ENCODE results near the gene RHBDL1. TPM values are rescaled to one million over a fixed set of nuclear protein-coding genes. Genes with fewer than 3 reads are reported as not detected.

Gene RHBDL1
- total RNA-seq, 4 donors from 2014 or later, result 0.44 to 1.0 (median 0.96) TPM; not detected in 1

DNA sequence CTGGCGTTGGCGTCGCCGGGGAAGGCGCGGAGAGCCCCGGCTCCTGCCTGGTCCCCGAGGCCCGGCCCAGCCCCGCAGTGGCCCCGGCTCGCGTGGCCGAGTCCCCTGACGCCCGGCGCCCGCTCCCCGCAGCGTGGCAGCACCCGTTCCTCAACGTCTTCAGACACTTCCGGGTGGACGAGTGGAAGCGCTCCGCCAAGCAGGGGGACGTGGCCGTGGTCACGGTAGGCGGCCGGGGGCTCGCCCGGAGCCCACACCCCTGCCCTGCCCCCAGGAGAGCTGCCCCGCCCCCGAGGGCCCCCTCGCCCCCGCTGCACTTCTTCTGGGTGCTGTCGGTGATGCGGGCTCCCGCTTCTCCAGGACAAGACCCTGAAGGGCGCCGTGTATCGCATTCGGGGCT lies 25.8 kb upstream of the RHBDL1 start:
- TF ChIP-seq, protein P1, sequence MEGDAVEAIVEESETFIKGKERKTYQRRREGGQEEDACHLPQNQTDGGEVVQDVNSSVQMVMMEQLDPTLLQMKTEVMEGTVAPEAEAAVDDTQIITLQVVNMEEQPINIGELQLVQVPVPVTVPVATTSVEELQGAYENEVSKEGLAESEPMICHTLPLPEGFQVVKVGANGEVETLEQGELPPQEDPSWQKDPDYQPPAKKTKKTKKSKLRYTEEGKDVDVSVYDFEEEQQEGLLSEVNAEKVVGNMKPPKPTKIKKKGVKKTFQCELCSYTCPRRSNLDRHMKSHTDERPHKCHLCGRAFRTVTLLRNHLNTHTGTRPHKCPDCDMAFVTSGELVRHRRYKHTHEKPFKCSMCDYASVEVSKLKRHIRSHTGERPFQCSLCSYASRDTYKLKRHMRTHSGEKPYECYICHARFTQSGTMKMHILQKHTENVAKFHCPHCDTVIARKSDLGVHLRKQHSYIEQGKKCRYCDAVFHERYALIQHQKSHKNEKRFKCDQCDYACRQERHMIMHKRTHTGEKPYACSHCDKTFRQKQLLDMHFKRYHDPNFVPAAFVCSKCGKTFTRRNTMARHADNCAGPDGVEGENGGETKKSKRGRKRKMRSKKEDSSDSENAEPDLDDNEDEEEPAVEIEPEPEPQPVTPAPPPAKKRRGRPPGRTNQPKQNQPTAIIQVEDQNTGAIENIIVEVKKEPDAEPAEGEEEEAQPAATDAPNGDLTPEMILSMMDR (IDR thresholded peaks at IDR 0.05), result no peak
- DNase-seq (ENCODE audit: low spot score), result no peak
- no peak for ATAC-seq (ENCODE audit: low FRiP score)

DNA sequence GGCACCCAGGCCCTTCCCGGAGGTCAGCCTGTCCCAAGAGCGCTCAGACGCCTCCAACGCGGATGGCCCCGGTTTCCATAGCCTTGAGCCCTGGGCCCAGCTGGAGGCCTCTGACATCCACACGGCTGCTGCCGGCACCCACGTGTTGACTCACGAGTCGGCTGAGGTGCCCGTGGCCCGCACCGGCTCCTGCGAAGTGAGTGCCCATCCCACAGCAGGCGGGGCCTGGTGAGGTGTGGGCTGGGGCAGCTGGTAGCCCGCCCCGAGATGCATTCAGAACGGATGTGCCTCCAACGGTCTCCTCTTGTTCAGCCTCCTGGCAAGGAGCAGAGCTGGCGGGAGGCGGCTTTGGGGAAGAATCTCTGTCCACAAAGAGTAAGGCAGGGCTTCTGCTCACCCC lies 23.6 kb upstream of the RHBDL1 start:
- ATAC-seq (ENCODE audit: low FRiP score), result no peak
- TF ChIP-seq, protein P1 (IDR thresholded peaks at IDR 0.05), result no peak
- DNase-seq (ENCODE audit: low spot score), result no peak

DNA sequence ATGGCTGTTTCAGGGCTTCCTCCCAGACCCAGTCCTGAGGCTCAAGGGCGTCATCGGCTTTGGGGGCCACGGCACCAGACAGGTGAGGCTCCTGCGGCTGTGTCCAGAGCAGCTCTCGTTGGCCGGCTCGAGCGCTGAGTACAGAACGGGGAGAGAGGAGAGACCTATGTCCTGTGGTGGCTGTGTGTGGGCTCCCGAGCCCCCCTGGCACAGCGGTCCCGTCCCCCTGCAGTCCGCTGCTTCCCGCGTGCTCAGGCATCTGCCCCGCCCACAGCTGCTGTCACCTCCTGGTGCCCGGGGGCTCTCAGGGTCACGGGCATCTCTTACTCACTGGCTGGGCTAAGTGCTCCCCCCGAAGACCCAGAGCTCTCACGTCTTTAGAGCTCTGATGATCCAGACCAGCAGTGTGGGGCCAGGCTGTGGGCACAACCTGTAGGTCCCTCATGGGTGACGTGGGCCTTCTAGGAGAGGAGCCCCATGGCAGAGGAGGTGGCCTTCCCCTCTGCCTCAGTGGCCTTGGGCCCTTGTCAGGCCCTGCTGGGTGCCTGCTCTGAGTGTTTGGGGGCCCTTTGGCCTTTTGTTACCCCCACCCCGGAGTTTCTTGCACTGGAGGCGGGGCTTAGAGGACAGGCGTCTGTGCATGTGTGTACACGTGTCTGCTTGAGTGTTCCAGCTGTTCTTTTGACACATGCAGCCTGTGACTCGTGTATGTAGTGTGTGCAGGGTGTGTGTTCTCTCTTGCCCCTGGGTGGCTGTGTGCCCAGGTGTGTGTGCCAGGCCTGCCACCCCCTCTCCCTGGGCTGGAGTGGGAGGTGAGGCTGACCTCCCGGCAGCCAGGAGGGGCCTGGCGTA lies 22.8 kb upstream of the RHBDL1 start:
- DNase-seq (ENCODE audit: low spot score) (no peak), ATAC-seq (ENCODE audit: low FRiP score) (no peak)
- TF ChIP-seq, protein P1 (IDR thresholded peaks at IDR 0.05), result no peak

DNA sequence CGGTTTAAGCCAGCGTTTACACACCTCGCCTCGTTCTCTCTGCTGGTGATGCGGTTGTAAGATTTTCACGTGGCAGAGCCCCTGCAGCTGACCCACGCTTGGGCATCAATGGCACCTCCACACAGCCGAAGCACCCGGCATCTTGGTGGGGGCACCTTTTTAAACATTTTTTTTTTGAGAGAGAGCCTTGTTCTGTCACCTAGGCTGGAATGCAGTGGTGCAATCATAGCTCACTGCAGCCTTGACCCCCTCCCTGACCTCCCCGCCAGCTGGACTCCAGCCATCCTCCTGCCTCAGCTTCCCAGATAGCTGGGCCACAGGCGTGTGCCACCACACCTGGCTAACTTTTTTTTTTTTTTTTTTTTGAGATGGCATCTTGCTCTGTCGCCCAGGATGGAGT lies 21.4 kb upstream of the RHBDL1 start:
- ATAC-seq (ENCODE audit: low FRiP score) (no peak), DNase-seq (ENCODE audit: low spot score) (no peak)
- TF ChIP-seq, protein P1 (IDR thresholded peaks at IDR 0.05), result no peak

DNA sequence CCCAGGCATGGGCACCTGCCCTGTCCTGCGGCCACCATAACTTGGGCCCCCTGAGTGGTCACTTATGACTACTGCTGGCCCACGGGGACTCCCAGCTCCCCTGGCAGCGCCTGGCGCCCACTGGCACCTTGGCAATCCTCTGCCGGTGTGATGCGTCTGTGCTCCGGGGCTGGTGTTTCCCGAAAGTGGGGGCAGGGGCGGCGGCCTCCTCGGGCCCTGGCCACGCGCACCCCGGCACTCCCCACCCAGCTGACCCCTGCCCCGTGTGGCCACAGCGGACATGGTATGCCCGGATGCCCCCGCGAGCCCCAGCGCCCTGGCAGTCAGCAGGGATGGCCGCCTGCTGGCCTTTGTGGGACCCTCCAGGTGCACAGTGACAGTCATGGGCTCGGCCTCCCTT lies 18.0 kb upstream of the RHBDL1 start:
- ATAC-seq (ENCODE audit: low FRiP score), result no peak
- DNase-seq (ENCODE audit: low spot score), result no peak
- TF ChIP-seq, protein P1 (IDR thresholded peaks at IDR 0.05), result no peak

DNA sequence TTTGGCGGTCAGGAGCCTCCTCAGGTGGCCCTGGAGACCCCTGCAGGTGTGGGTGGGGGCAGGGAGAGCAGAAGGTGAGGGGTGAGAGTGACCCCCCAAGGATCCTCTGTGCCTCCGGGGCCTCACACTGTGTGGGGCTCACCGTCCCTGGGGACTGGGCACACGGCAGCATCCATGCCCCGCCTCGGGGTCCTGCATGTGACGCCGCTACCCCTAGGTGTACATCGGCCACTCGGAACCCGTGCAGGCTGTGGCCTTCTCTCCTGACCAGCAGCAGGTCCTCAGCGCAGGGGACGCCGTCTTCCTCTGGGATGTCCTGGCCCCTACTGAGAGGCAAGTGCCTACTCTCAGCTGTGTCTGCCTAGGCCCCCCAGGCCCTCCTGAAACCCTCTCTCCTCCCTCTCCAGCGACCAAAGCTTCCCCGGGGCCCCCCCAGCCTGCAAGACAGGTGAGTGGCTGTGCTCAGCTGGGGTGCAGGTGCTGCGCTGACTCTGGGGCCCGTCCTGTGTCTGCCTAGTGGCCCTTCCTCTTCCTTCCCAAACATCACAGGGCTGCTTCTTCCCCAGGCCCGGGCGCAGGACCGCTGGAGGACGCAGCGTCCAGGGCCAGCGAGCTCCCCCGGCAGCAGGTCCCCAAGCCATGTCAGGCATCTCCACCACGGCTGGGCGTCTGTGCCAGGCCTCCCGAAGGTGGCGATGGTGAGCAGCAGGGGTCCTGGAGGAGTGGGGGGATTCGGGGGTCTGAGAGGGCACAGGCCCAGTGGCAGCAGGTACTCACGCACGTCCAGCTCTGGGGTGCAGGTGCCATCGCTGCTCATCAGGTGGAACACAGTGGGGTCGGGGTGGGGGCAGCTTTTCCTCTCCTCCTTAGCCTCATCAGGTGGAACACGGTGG lies 16.5 kb upstream of the RHBDL1 start:
- TF ChIP-seq, protein P1 (IDR thresholded peaks at IDR 0.05), result no peak
- DNase-seq (ENCODE audit: low spot score) (no peak), ATAC-seq (ENCODE audit: low FRiP score) (no peak)
